Measurements from ENCODE around the gene COL5A3.
"Not testable (repeated sequence)": the region's sequence is repeated elsewhere in the genome, so short reads cannot be mapped to it uniquely, and the experiment has no call there.

The COL5A3 gene

DNA sequence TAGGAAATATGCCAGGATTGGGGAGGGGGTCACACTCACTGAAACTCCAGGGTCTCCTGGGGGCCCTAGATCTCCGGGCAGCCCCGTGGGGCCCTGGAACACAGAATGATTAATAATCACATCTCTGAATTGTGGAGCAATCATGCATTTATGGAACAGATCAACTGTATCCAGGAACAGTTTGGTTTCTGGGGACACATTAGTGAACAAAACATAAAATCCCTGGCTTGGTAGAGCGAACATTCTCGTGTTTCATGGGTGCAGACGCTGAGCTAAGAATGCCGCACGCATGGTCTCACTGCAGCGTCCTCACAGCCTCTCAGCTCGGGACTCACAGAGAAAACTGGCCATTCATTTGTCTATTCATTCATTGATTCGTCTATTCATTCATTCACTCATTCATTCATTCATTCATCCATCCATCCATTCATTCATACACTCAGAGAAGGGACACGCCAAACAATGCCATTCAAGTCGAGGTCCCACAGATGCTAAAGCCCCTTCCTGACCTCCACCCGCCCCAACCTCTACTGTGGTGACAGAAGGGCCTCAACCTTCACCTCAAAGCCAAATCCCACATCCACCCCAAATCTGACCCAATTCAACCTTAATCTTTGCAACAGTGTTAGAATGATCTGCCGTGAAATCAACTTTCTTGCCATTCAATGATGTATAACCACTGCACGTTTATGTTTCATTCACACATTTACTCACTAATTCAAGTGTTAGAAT lies 39.0 kb downstream of the COL5A3 start:
- DNase-seq (ENCODE audit: low read depth, low spot score): no peak

DNA sequence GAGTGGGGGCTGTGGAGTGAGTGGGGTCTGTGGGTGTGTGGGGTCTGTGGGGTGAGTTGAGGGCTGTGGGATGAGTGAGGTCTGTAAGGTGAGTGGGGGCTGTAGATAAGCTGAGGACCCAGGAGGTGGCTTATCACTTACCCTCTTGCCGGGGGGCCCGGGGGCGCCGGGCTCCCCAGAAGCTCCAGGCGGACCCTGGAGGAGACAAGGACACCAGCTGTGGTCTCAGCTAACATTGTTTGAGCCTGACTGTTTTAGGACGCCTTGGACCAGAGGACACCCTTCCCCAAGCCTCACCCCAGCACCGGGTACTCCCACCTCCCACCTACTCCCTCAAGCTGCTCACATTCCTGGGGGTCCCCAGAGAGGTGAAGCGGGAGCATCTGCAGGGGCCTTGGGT lies 39.8 kb downstream of the COL5A3 start:
- DNase-seq (ENCODE audit: low read depth, low spot score): no peak

DNA sequence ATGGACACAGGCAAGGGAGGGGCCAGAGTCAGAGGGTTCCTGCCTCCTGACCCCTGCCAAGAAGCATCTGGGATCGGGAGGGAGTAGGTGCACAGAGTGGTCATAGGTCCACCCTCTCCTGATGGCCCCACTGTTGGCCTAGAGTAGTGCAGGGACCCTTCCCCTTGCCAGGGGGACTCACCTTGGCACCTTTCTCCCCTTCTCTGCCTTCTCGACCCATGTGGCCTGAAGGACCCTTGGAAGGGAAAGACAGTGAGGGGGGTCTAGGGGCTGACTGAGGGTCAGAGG lies 40.7 kb downstream of the COL5A3 start:
- DNase-seq (ENCODE audit: low read depth, low spot score): no peak

DNA sequence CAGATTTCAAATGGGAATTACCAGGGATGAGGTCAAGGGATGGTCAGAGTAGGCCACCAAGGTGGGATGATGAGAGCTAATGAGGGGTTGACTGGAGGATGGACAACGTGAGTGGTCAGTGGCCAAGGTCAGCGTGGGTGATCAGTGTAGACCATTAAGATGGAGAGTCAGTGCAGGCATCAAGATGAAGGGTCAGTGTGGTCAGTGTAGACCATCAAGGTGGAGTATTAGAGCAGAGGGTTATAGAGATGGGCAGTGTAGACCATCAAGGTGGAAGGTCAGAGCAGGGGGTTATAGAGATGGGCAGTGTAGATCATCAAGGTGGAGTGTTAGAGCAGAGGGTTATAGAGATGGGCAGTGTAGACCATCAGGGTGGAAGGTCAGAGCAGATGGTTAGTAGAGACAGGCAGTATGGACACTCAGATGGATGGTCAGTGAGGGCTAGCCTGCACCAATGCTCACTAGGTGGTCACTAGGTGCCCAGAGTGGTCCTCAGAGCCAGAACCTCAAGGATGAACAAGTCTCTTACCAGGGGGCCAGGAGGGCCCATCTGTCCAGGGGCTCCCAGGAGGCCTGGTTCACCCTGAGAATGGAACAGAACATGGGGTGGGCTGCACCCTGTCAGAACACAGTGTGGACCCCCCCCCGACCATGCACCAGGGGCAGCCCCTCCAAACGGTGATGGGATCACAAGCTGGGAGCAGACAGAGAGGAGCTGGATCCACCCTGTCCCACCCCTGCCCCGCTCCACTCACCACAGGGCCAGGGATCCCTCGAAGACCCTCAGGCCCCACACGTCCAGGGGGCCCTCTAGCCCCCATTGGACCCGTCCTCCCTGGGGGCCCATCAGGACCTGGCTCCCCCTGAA lies 41.2 kb downstream of the COL5A3 start:
- DNase-seq (ENCODE audit: low read depth, low spot score): no peak

DNA sequence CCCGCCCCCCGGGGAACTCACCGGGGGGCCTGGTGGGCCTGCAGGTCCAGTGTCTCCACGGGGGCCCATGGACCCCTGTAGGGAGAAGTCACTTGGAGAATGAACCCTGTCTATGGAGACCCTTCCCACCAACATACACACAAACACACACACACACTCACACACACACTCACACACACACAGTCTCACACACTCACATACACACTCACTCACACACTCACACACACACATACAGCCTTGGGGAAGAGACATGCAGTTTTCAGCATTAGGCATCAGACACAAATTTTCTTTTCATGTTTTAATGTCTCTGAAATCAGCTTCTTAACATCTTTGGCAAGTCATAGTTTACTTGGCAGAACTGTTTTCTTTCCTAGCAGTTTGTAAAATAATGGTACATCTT lies 43.0 kb downstream of the COL5A3 start:
- no peak for DNase-seq (ENCODE audit: low read depth, low spot score)

DNA sequence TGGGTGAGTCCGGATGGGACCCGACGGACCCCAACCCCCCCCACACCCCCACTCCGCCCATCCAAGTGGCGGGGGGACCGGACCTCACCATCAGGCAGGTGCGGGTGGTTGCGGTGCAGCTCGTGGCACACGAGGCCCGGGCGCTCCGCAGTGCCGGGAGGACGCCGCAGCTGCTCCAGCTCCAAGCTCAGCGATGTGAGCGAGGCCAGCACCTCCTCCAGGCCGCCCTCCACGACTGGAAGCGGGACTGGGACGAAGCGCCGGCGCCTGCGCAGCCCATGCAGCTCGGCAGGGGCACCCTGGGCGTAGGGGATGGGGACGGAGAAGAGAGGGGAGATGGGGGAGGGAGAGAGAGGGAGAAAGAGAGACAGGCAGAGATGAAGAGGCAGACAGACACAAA lies 43.9 kb downstream of the COL5A3 start:
- no peak for DNase-seq (ENCODE audit: low read depth, low spot score)

DNA sequence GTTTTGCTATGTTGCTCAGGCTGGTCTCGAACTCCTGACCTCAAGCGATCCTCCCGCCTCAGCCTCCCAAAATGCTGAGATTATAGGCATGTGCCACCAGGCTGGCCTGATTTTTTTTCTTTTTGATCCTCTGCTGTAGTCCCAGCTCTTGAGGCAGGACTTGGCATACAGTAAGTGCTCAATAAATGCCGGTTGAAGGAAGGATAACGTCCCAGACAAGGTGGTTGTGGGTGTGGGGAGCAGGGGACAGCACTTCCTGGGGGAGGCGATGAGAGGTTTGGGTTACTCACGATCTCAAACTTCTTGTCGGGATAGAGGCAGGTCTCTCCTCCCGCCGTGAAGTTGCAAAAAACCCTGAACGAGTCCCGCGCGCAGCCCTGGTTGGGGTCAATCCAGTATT lies 44.3 kb downstream of the COL5A3 start:
- DNase-seq (ENCODE audit: low read depth, low spot score): no peak

DNA sequence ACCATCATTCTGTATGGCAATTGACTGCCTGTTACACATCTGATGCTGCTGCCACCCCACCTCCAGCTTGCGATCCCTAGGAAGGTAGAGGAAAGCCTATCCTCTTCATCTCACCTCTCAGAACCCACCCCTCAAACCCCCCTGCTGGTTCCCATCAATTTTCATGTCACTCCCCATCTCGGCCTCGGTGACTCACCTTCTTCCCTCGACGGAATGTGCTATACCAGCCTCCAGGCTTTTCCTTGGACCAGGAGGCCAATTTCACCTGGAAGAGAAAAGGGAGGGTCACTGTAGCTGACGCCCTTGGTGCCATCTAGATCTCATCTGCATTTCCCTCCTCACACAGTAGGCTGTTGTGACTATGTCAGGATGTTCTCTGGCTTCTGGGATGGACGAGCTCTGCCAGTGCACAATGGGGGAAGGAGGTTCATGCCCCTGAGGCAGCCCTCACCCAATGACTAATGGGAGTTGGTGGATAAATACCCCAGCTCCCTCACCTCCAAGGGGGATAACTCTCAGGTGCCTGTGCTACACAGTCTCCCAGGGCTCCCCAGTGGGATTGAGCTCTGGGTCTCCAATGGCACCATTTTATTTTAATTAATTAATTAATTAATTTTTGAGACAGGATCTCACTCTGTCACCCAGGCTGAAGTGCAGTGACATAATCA lies 47.5 kb downstream of the COL5A3 start:
- DNase-seq (ENCODE audit: low read depth, low spot score): no peak

DNA sequence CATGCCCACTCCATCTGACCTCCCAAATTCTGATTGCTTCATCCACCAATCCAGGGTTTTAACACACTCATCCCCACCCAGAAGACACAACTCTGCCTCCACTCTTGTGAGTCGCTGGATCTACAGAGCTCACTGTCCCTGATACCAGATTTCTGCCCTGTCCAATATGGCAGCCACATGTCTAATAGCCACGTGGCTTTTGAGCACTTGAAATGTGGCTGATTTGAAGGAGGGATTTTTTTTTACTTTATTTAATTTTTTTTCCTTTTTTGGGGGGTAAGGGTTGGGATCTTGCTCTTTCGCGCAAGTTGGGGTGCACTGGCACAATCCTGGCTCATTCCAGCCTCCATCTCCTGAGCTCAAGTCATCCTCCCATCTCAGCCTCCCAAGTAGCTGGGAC lies 49.2 kb downstream of the COL5A3 start:
- no peak for DNase-seq (ENCODE audit: low read depth, low spot score)

DNA sequence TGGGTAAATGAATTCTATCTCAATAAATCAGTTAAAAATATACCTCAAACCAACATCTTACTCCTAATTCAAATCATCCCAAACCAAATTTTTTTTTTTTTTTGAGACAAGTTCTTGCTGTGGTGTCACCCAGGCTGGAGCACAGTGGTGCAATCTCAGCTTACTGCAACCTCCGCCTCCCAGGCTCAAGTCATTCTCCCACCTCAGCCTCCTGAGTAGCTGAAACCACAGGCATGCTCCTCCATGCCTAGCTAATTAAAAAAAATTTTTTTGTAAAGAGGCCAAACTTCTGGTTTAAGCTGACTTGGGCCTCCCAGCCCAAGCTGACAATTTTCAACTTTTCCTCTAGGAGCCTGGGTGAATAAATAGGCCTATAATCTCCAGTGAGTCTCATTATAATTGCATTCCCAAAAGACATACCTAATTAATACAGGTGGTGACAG lies 51.9 kb downstream of the COL5A3 start:
- no peak for DNase-seq (ENCODE audit: low read depth, low spot score)

DNA sequence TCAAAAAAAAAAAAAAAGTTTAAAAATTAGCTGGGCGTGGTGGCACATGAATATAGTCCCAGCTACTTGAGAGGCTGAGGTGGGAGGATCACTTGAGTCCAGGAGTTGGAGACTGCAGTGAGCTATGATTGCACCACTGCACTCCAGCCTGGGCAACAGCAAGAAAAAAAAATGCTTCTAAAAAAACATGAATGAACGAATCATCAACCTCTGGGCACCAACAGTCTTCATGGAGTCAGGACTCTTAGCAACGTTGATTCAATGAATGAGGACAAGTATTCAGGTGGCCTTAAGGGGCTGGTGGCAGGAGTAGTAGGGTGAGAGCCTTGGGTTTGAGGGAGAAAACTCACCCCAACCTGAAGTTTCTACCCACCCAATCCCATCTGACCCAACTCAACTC lies 53.3 kb downstream of the COL5A3 start:
- no peak for DNase-seq (ENCODE audit: low read depth, low spot score)

DNA sequence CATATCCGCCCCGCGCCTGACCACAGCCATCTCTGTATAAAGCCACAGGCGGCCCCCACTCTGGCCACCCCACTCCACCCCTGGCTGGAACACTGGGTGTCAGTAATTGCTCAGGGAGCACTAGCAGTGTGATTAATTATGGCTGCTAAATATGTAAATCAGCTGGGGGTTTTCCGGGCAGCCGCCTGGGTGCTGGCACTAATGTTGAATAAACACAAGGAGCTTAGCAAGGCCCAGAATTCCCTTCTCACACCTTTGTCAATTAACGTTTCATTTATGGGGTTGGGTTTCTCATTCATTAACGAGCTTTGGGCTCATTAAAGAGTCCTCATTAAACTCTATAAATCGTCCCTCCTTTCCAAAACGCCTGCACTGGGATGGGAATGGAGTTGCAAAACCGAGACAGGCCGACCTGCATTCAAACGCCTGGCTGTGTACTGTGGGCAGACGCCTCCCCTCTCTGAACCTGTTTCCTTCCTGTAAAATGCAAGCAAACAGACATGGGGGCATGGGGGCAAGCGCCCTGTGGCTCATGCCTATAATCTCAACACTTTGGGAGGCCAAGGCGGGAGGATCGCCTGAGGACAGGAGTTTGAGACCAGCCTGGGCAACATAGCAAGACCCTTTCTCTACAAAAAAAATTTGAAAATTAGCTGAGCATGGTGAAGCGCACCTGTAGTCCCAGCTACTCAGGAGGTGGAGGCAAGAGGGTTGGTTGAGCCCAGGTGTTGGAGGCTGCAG lies 56.3 kb downstream of the COL5A3 start:
- DNase-seq (ENCODE audit: low read depth, low spot score): no peak

DNA sequence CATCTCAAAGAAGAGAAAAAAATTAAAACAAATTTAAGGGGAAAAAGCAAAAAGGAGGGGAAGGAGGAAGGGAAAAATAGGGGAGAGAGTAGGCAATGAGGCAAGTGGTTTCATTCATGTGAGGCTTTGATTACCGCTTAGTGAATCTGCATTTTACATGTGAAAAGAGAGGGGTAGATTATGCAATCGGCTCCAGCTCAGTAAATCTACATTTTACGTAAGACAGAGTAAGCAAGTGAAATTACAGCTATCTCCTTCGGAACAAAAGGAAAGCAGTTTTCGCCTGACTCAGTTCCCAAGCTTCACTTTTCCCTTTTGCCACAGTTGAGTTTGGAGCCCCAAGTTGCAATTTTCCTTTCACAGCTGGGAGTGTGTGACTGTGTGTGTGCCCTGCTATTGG lies 58.0 kb downstream of the COL5A3 start:
- DNase-seq (ENCODE audit: low read depth, low spot score): no peak

DNA sequence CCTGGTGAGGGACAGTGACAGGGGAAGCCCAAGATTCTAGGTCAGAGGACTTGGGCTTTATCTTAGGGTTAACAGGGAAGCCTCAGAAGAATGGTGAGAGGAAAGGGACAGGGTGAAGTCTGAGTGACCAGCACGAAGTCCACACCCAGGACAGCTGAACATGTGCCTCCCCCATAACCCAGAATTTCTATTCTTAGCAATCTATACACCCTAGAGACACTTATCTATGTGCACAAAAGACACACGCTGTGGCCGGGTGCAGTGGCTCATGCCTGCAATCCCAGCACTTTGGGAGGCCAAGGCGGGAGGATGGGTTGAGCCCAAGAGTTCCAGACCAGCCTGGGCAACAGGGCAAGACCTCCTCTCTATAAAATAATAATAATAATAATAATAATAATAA lies 62.9 kb downstream of the COL5A3 start:
- no peak for DNase-seq (ENCODE audit: low read depth, low spot score)

DNA sequence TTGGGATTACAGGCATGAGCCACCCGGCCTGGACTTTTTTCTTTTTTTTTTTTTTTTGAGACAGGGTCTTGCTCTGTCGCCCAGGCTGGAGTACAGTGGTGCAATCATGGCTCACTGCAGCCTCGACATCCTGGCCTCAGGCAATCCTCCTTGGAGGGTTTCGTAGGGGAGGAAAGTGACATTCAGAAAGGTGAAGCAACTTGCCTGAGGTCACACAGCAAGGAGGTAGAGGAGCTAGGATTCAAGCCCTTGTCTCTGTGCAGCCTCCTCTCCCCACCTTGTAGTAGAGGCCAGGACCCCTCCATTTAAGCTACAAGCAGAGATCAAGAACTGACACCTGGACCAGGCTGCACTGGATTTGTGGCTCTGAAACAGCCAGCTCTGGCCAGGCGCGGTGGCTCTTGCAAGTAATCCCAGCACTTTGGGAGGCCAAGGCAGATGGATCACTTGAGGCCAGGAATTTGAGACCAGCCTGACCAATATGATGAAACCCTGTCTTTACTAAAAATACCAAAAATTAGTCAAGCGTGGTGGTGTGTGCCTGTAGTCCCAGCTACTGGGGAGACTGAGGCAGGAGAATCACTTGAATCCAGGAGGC lies 63.7 kb downstream of the COL5A3 start:
- DNase-seq (ENCODE audit: low read depth, low spot score): not testable (repeated sequence)

DNA sequence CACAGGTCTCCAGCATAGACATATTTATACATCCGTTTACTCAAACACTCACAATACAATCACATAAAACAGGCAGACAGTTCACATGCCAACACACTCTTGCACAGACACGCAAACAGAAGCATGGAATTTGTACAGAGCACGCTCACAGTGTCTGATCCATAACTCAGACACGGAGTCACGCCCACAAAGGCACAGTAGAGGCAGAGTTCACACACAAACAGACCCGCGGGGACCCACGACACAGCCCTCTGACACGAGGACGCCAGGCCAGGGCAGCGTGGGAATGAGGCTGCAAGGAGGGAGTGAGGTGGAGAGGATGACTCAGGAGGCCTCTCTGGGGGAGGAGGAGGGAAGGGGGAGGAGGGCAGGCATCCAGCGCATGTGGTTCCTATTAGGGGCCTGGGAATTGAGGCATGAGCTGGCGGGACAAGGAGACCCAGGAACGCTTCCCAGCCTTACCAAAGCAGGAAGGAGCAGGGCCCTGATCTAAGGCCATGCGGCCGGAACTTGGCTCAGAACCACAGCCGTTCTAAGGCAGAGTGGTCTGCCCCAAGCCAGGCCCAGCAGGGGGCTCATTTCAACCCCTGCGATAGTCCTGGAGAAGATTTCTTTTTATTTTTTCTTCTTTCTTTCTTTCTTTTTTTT lies 64.9 kb downstream of the COL5A3 start:
- no peak for DNase-seq (ENCODE audit: low read depth, low spot score)

DNA sequence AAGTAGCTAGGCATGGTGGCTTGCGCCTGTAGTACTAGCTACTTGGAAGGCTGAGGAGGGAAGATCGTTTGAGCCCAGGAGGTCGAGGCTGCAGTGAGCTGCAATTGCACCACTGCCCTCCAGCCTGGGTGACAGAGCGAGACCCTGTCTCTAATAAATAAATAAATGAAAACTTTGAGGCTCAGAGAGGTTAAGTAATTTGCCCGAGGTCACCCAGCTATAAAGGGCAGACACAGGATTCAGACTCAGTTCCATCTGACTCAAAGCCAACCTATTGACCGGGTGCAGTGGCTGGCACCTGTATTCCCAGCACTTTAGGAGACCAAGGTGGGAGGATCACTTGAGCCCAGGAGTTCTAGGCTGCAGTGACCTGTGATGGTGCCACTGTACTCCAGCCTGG lies 66.6 kb downstream of the COL5A3 start:
- DNase-seq (ENCODE audit: low read depth, low spot score): no peak

DNA sequence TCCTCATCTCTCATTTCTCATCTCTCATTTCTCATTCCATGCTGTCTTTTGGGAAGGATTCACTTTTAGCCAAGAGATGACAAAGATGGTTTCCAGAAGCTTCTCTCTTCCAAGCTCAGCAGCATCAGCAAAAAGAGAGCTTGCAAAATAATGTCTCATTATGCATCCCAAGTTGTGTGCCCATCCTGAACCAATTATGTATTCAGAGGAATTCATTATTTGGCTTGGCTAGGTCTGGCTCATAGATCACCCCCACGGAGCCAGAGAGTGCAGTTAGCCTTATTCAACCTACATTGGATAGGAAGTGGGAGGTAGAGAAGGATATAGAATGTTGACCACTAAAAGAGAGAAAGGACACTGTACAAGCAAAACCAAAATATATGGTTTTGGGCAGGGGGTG lies 68.6 kb downstream of the COL5A3 start:
- DNase-seq (ENCODE audit: low read depth, low spot score): no peak

DNA sequence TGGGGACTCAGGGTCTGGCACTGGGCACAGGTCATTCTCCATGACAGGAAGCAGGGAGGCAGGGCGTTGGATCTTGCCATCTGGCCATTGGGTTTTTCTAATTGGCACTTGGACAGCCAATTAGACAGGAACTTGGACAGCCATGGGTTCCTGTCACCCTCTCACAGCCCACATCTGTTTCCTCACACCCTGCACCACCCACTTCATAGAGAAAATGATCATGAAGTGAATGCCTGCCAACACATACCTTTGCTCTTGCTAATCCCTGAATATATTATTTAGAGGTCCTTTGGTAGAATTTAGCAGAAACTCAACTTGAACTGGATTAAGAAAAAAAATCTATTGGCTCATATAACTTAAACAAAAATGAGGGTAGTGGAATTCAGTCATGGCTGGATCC lies 69.1 kb downstream of the COL5A3 start:
- DNase-seq (ENCODE audit: low read depth, low spot score): no peak

DNA sequence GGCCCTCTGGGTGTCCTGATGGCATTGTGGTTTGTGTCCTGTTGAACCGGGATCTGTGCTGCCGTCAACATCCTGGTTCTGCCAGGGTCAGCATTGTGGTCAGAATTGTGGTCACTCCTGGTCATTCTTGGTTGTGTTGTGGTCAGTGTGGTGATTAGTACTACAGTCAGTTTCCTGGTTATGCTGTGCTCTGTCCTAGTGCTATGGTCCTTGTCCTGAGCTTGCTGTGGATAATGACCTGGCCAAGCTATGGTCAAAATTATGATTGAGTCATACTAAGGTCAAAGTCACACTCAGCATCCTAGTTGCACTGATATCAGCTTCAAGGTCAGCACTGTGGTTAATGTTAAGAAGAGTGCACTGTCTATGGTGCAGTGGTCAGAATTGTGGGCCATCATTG lies 69.5 kb downstream of the COL5A3 start:
- DNase-seq (ENCODE audit: low read depth, low spot score): no peak

DNA sequence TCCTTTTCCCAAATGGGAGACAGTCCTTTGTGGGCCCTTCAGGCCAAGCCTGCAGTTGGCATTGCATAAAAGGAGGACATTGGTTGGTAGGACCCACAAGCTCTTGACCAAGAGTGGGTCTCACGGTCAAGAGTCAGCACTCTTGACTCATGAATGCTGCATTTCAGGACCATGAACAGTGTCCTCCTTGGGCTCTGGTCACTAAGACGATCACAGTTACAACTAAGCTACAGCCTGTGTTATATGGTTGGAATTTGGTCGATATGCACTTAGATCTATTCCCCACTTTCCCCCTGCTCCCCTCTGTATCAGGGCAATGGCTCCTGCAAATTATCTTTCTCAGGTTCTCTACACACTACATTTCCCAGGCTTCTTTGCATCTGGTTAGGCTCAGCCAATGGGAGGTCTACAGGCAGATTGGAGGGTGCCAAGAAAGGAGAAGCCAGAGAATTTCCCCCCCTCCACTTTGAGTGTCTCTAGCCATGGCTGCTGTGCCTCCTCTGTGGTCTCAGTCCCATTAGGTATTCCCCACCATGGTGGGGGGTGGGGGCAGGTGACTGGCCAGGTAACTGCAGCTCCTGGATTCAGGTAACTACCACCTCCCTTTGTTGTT lies 70.9 kb downstream of the COL5A3 start:
- no peak for DNase-seq (ENCODE audit: low read depth, low spot score)

All from activated naive CD8-positive, alpha-beta T cell treated with anti-CD3 and anti-CD28 coated beads, Interleukin-2, amount 50 U/mL, for 16 hours (primary cell).